Neutrophil (primary cell): ENCODE data around the gene MBD3L4.

ENCODE experiments used
- H3K27ac ChIP-seq: fragments of 200-600 bp; sonication (generic); 2 replicates; pipeline ENCODE4 v1.5.1; 2016; ENCODE audit warnings: mild to moderate bottlenecking, moderate library complexity
- H3K27me3 ChIP-seq: fragments of 200-600 bp; sonication (generic); 2 replicates; pipeline ENCODE4 v1.6.0; 2016; ENCODE audit warnings: mild to moderate bottlenecking
- H3K36me3 ChIP-seq: fragments of 200-600 bp; sonication (generic); 2 replicates; pipeline ENCODE4 v1.5.1; 2017
- H3K4me1 ChIP-seq, 2 experiments: fragments of 200-600 bp in 1 of 2; sonication (generic) in 1 of 2; 1 replicate in 1 of 2; 2 replicates in 1 of 2; pipeline versions ENCODE4 v1.5.1 to v1.6.1; 2013 to 2016; ENCODE audit warnings: low read depth in 1 of 2, low read length in 1 of 2, mild to moderate bottlenecking in 1 of 2, moderate library complexity in 1 of 2; ENCODE audit not compliant: control insufficient read depth in 1 of 2, insufficient read depth in 1 of 2
- H3K4me3 ChIP-seq, 2 experiments: fragments of 200-600 bp in 1 of 2; sonication (generic) in 1 of 2; 1 replicate in 1 of 2; 2 replicates in 1 of 2; pipeline ENCODE4 v1.5.1; 2013 to 2016; ENCODE audit warnings: low read depth in 1 of 2, low read length in 1 of 2, mild to moderate bottlenecking in 1 of 2, moderate library complexity in 1 of 2
- H3K9me3 ChIP-seq: fragments of 200-600 bp; sonication (generic); 2 replicates; pipeline ENCODE4 v1.5.1; 2016
- CTCF ChIP-seq: fragments of 200-600 bp; sonication (generic); IDR thresholded peaks from 2 replicates; pipeline ENCODE4 v1.5.1; 2016; ENCODE audit warnings: antibody characterized with exemption

The MBD3L4 gene

GRCh38 chr19:7074705-7075282 lies 34.8 kb upstream of the MBD3L4 start:
- no peak overlapping the region for H3K4me3 ChIP-seq
- no peaks in the 10 kb centered on the region for H3K27me3 ChIP-seq
- peaks cover 14% of the 10 kb centered on the region for H3K9me3 ChIP-seq
- peaks cover 82% of the 10 kb centered on the region for H3K36me3 ChIP-seq
- no peak overlapping the region for H3K27ac ChIP-seq
- H3K4me1 ChIP-seq = peaks cover 9 to 10% of the 10 kb centered on the region in 2 experiments
- no peak for TF ChIP-seq CTCF

- peaks cover 4% of the 10 kb centered on the region for H3K9me3 ChIP-seq
- H3K36me3 ChIP-seq = peaks cover 64% of the 10 kb centered on the region
- H3K4me3 ChIP-seq = no peak overlapping the region
- H3K4me1 ChIP-seq = peaks cover 10 to 20% of the 10 kb centered on the region in 2 experiments
- H3K27me3 ChIP-seq = no peaks in the 10 kb centered on the region
- H3K27ac ChIP-seq = no peak overlapping the region
- no peak for TF ChIP-seq CTCF
These were observed 32.6 kb upstream of the MBD3L4 start for GRCh38 chr19:7072541-7072940.

- H3K4me3 ChIP-seq = peak overlapping the region; percentile 90 to 97
- H3K9me3 ChIP-seq = no peaks in the 10 kb centered on the region
- TF ChIP-seq CTCF = no peak
These were observed 29.9 kb upstream of the MBD3L4 start for GRCh38 chr19:7069904-7070226.

GRCh38 chr19:7069042-7069903 lies 29.3 kb upstream of the MBD3L4 start, which contains the start of gene ZNF557:
TSS of gene ZNF557 (plus strand) at chr19:7069703. CDS start at chr19:7075075, 5,372 bp downstream.
- Histone ChIP-seq H3K27me3 (no peaks in the 10 kb centered on the region), H3K9me3 (no peaks in the 10 kb centered on the region), H3K4me3 (peak within 1 kb of the TSS; percentile 90 to 97), H3K27ac (peak within 1 kb of the TSS; percentile 90), H3K36me3 (peaks cover 32% of the 10 kb centered on the region), H3K4me1 (peaks cover 10 to 20% of the 10 kb centered on the region in 2 experiments)
- TF ChIP-seq CTCF = peak; percentile 41

More at GRCh38 chr19:7069904-7070226, 29.9 kb upstream of the MBD3L4 start:
- Histone ChIP-seq H3K27me3 (no peaks in the 10 kb centered on the region), H3K36me3 (peaks cover 38% of the 10 kb centered on the region), H3K4me1 (peaks cover 10 to 20% of the 10 kb centered on the region in 2 experiments), H3K27ac (peak overlapping the region; percentile 90)

- Histone ChIP-seq H3K9me3 (no peaks in the 10 kb centered on the region), H3K36me3 (peaks cover 25% of the 10 kb centered on the region), H3K4me1 (peaks cover 10 to 20% of the 10 kb centered on the region in 2 experiments), H3K27ac (peak overlapping the region; percentile 90), H3K27me3 (no peaks in the 10 kb centered on the region), H3K4me3 (peak overlapping the region; percentile 90 to 97)
- no peak for TF ChIP-seq CTCF
These were observed 28.6 kb upstream of the MBD3L4 start for GRCh38 chr19:7068599-7068998.
